HEK293T (cell line): Measurements from ENCODE around the gene CDYL2.

Experiments used
- ELF4 ChIP-seq: fragments of 450-650 bp; IDR thresholded peaks from 2 replicates; pipeline ENCODE4 v1.6.1; 2017; ENCODE audit warnings: antibody characterized with exemption
- TARDBP ChIP-seq: fragments of 450-650 bp; IDR thresholded peaks from 2 replicates; pipeline ENCODE4 v1.6.1; 2016

GRCh38 chr16:80775450-80775849, 28.9 kb downstream of the CDYL2 start:
- TF ChIP-seq TARDBP (no peak), ELF4 (no peak)
